ENCODE results near the gene TRIM28. TPM values are rescaled to one million over a fixed set of nuclear protein-coding genes. Genes with fewer than 3 reads are reported as not detected.
A peak's percentile ranks its signal among the peaks of the same experiment; 100 is the strongest.

Gene TRIM28
- total RNA-seq, 4 donors from 2014 or later = 171 to 274 (median 196) TPM

GRCh38 chr19:58555369-58555885 is 11.6 kb downstream of the TRIM28 start:
- peak overlapping the region; percentile 60 to 100 (median 97) for H3K27ac ChIP-seq
- no peak for ATAC-seq
- H3K36me3 ChIP-seq = peaks cover 0 to 49% of the 10 kb centered on the region in 2 donors
- H3K27me3 ChIP-seq = no peaks in the 10 kb centered on the region
- TF ChIP-seq CTCF (IDR thresholded peaks at IDR 0.05) = no peak
- no peak for TF ChIP-seq POLR2A (IDR thresholded peaks at IDR 0.05)
- no peak for TF ChIP-seq EP300 (IDR thresholded peaks at IDR 0.05)
- TF ChIP-seq POLR2AphosphoS5 (IDR thresholded peaks at IDR 0.05) = no peak
- no peaks in the 10 kb centered on the region for H3K9me3 ChIP-seq
- WGBS, 2 donors (ENCODE audit: low coverage in 1 of 2) = 80% methylated on average over 1 of the region's 4 CpGs; no CpG with 5 or more reads in 1 of the 2 donors
- peaks cover 12 to 63% (median 42%) of the 10 kb centered on the region in 3 donors for H3K4me1 ChIP-seq
- H3K4me3 ChIP-seq = peak overlapping the region; percentile 47 to 81

DNA sequence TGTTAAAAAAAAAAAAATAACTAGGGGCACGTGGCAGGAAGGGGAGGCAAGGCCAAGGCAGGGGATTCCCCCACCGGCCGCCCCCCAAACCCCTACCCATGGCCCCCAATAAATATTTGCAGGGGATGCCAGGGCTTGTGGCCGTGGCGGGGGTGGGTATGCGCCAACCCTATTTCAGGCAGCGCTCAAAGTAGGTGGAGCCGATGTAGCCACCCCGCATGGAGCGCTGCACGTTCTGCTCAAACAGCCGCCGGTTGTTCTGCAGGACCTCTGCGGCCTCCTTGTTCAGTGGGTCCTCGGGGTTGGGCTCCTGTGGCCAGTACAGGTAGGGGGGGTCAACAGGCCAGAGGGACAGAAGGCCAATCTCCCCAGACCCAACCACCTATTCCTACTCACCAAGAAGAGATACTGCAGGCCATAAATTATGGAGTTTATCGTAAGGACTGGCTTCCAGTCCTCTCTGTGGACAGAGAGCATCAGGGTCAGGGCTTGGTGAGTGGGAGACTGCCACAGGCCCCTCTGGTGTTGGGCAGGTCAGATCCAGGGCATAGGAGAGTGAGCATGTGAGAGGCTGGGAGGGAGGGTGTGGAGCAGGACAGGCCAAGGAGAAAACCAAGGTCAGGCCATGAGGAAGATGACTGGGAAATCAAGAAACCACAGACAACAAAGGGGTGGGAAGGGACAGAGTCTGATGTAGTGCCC is 12.2 kb downstream of the TRIM28 start:
- Histone ChIP-seq H3K27ac (peak overlapping the region in 3 of 4 donors; percentile 95 to 100 (median 99)), H3K36me3 (peaks cover 0 to 43% of the 10 kb centered on the region in 2 donors), H3K4me1 (peaks cover 12 to 69% (median 42%) of the 10 kb centered on the region in 3 donors), H3K27me3 (no peaks in the 10 kb centered on the region), H3K9me3 (no peaks in the 10 kb centered on the region), H3K4me3 (peak overlapping the region in 1 of 2 donors; percentile 81)
- TF ChIP-seq CTCF (IDR thresholded peaks at IDR 0.05) (no peak), EP300 (IDR thresholded peaks at IDR 0.05) (no peak), POLR2AphosphoS5 (IDR thresholded peaks at IDR 0.05) (no peak)
- WGBS, 2 donors (ENCODE audit: low coverage in 1 of 2) = 50 to 80% methylated on average over 1 of the region's 16 CpGs
- no peak for ATAC-seq

DNA sequence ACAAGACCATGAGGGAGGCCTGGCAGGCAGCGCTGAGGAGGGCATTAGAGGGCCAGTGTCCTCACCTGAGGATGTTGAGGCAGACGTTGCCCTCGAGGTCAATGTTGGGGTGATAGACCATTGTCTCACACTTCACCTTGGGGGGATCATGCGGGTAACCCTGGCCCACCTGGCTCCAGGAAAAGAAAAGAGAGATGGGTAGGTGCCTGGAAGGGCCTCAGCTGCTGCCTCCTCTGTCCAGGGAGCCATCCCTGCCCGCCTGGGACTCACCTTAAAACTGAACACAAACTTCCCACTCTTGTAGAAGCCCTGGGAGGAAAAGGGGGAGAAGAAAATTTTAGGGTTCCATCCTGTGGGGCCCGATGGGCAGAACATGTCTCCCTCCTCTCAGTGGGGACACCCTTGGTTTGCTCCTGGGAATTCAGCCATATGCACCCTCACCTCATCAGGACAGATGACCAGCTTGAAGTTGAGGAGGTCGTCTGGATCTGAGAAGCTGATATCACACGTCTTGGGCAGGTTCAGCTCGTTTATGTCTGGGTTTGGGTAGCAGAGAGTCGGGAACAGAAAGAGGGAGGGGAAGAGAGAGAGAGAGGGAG is 12.9 kb downstream of the TRIM28 start:
- H3K27ac ChIP-seq = peak overlapping the region in 3 of 4 donors; percentile 99 to 100 (median 100)
- TF ChIP-seq POLR2AphosphoS5 (IDR thresholded peaks at IDR 0.05) (no peak), POLR2A (IDR thresholded peaks at IDR 0.05) (no peak), EP300 (IDR thresholded peaks at IDR 0.05) (no peak), CTCF (IDR thresholded peaks at IDR 0.05) (no peak)
- H3K4me3 ChIP-seq = peak overlapping the region in 1 of 2 donors; percentile 91
- no peaks in the 10 kb centered on the region for H3K9me3 ChIP-seq
- H3K4me1 ChIP-seq = peaks cover 12 to 76% (median 46%) of the 10 kb centered on the region in 3 donors
- ATAC-seq = no peak
- WGBS, 2 donors (ENCODE audit: low coverage in 1 of 2) = 66 to 77% methylated on average over 6 of the region's 10 CpGs
- H3K36me3 ChIP-seq = peaks cover 0 to 36% of the 10 kb centered on the region in 2 donors
- H3K27me3 ChIP-seq = no peaks in the 10 kb centered on the region

- peak overlapping the region; percentile 90 to 100 (median 100) for H3K27ac ChIP-seq
- no peak for TF ChIP-seq POLR2AphosphoS5 (IDR thresholded peaks at IDR 0.05)
- no peak for TF ChIP-seq EP300 (IDR thresholded peaks at IDR 0.05)
- no peak for TF ChIP-seq CTCF (IDR thresholded peaks at IDR 0.05)
- TF ChIP-seq POLR2A (IDR thresholded peaks at IDR 0.05) = no peak
- peaks cover 0 to 29% of the 10 kb centered on the region in 2 donors for H3K36me3 ChIP-seq
- peak overlapping the region; percentile 52 to 91 for H3K4me3 ChIP-seq
- WGBS, 2 donors (ENCODE audit: low coverage in 1 of 2) = 24 to 31% methylated on average over 10 to 12 of the region's 12 CpGs
- peaks cover 12 to 79% (median 53%) of the 10 kb centered on the region in 3 donors for H3K4me1 ChIP-seq
- ATAC-seq = no peak
- no peaks in the 10 kb centered on the region for H3K27me3 ChIP-seq
- no peaks in the 10 kb centered on the region for H3K9me3 ChIP-seq
Measured at GRCh38 chr19:58557221-58558065, 13.6 kb downstream of the TRIM28 start.
